ENCODE data around the gene METTL15.
"Not testable (repeated sequence)": the region's sequence is repeated elsewhere in the genome, so short reads cannot be mapped to it uniquely, and the experiment has no call there.

METTL15 gene

GRCh38 chr11:28195449-28195848 lies 87.3 kb downstream of the METTL15 start:
- Histone ChIP-seq H3K9ac (ENCODE audit: low read length) (no peak overlapping the region), H2AFZ (ENCODE audit: low read length) (no peak overlapping the region), H3K79me2 (ENCODE audit: insufficient read depth, low read length) (no peaks in the 10 kb centered on the region), H3K9me3 (ENCODE audit: low read length) (peaks cover 2% of the 10 kb centered on the region; the same call in 1 of the 2 replicates), H3K4me2 (ENCODE audit: low read length) (no peak overlapping the region), H3K9me2 (ENCODE audit: low read depth, low read length) (no peaks in the 10 kb centered on the region), H3K27ac (ENCODE audit: low read depth, low read length, poor library complexity, severe bottlenecking) (no peak overlapping the region), H3K36me3 (ENCODE audit: insufficient read depth, low read length) (no peaks in the 10 kb centered on the region), H4K20me1 (ENCODE audit: insufficient read depth, low read length) (no peaks in the 10 kb centered on the region), H3F3A (ENCODE audit: insufficient read depth, low read length) (no peaks in the 10 kb centered on the region; the same call in 1 of the 2 replicates), H3K4me3 (ENCODE audit: low read depth, low read length, poor library complexity, severe bottlenecking) (no peak overlapping the region), H3K4me1 (ENCODE audit: insufficient read depth, low read length, severe bottlenecking) (no peaks in the 10 kb centered on the region), H3K27me3 (ENCODE audit: insufficient read depth, low read length) (no peaks in the 10 kb centered on the region)
- TF ChIP-seq EZH2 (IDR thresholded peaks at IDR 0.05; ENCODE audit: borderline replicate concordance, low read length): no peak

DNA sequence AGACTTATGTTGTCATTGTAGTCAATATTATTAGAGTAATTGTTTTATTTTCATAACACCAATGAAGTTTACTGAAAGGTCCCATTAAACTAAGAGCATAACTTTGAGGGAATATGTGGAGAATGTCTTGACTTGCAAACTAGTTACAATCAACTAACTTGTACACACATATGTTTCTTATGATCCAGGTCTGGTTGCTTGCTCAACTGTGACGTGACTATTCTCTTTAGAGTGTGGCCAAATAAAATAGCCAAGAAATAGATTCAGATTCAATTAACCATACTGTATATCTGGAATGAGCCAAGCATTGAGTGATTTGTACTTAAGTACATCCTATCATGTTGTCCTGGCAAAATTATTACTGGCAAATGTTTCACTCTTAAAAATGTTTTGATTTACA lies 101.7 kb downstream of the METTL15 start:
- H3F3A ChIP-seq (ENCODE audit: insufficient read depth, low read length): no peaks in the 10 kb centered on the region
- H3K9me2 ChIP-seq (ENCODE audit: low read depth, low read length): no peaks in the 10 kb centered on the region
- TF ChIP-seq, protein P1, sequence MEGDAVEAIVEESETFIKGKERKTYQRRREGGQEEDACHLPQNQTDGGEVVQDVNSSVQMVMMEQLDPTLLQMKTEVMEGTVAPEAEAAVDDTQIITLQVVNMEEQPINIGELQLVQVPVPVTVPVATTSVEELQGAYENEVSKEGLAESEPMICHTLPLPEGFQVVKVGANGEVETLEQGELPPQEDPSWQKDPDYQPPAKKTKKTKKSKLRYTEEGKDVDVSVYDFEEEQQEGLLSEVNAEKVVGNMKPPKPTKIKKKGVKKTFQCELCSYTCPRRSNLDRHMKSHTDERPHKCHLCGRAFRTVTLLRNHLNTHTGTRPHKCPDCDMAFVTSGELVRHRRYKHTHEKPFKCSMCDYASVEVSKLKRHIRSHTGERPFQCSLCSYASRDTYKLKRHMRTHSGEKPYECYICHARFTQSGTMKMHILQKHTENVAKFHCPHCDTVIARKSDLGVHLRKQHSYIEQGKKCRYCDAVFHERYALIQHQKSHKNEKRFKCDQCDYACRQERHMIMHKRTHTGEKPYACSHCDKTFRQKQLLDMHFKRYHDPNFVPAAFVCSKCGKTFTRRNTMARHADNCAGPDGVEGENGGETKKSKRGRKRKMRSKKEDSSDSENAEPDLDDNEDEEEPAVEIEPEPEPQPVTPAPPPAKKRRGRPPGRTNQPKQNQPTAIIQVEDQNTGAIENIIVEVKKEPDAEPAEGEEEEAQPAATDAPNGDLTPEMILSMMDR (IDR thresholded peaks at IDR 0.05; ENCODE audit: low read length): no peak
- no peak for TF ChIP-seq EZH2 (IDR thresholded peaks at IDR 0.05; ENCODE audit: borderline replicate concordance, low read length)
- no peaks in the 10 kb centered on the region for H3K9me3 ChIP-seq (ENCODE audit: low read length)
- H3K36me3 ChIP-seq (ENCODE audit: insufficient read depth, low read length): no peaks in the 10 kb centered on the region
- H3K27ac ChIP-seq (ENCODE audit: low read depth, low read length, poor library complexity, severe bottlenecking): no peak overlapping the region
- H3K4me2 ChIP-seq (ENCODE audit: low read length): no peak overlapping the region
- H3K4me1 ChIP-seq (ENCODE audit: insufficient read depth, low read length, severe bottlenecking): no peaks in the 10 kb centered on the region
- H3K4me3 ChIP-seq (ENCODE audit: low read depth, low read length, poor library complexity, severe bottlenecking): no peak overlapping the region
- no peak overlapping the region for H2AFZ ChIP-seq (ENCODE audit: low read length)
- no peak overlapping the region for H3K9ac ChIP-seq (ENCODE audit: low read length)
- no peaks in the 10 kb centered on the region for H3K79me2 ChIP-seq (ENCODE audit: insufficient read depth, low read length)
- no peaks in the 10 kb centered on the region for H4K20me1 ChIP-seq (ENCODE audit: insufficient read depth, low read length)
- H3K27me3 ChIP-seq (ENCODE audit: insufficient read depth, low read length): no peaks in the 10 kb centered on the region

GRCh38 chr11:28222063-28222462 lies 113.9 kb downstream of the METTL15 start:
- not testable (repeated sequence) for H3K9me3 ChIP-seq (ENCODE audit: low read length); H4K20me1 ChIP-seq (ENCODE audit: insufficient read depth, low read length); H3F3A ChIP-seq (ENCODE audit: insufficient read depth, low read length); H3K9ac ChIP-seq (ENCODE audit: low read length); H3K4me2 ChIP-seq (ENCODE audit: low read length); H3K36me3 ChIP-seq (ENCODE audit: insufficient read depth, low read length); H3K4me1 ChIP-seq (ENCODE audit: insufficient read depth, low read length, severe bottlenecking); H3K27me3 ChIP-seq (ENCODE audit: insufficient read depth, low read length); H3K4me3 ChIP-seq (ENCODE audit: low read depth, low read length, poor library complexity, severe bottlenecking); H2AFZ ChIP-seq (ENCODE audit: low read length); H3K79me2 ChIP-seq (ENCODE audit: insufficient read depth, low read length); H3K27ac ChIP-seq (ENCODE audit: low read depth, low read length, poor library complexity, severe bottlenecking); H3K9me2 ChIP-seq (ENCODE audit: low read depth, low read length)

GRCh38 chr11:28223577-28223976 lies 115.4 kb downstream of the METTL15 start:
- H3K27ac ChIP-seq (ENCODE audit: low read depth, low read length, poor library complexity, severe bottlenecking): no peak overlapping the region
- no peaks in the 10 kb centered on the region for H3K9me2 ChIP-seq (ENCODE audit: low read depth, low read length)
- H3F3A ChIP-seq (ENCODE audit: insufficient read depth, low read length): no peaks in the 10 kb centered on the region
- no peak overlapping the region for H3K4me2 ChIP-seq (ENCODE audit: low read length)
- H3K27me3 ChIP-seq (ENCODE audit: insufficient read depth, low read length): no peaks in the 10 kb centered on the region
- no peaks in the 10 kb centered on the region for H3K9me3 ChIP-seq (ENCODE audit: low read length)
- H3K9ac ChIP-seq (ENCODE audit: low read length): no peak overlapping the region
- no peaks in the 10 kb centered on the region for H3K79me2 ChIP-seq (ENCODE audit: insufficient read depth, low read length)
- H3K4me1 ChIP-seq (ENCODE audit: insufficient read depth, low read length, severe bottlenecking): no peaks in the 10 kb centered on the region
- no peaks in the 10 kb centered on the region for H4K20me1 ChIP-seq (ENCODE audit: insufficient read depth, low read length)
- no peak overlapping the region for H3K4me3 ChIP-seq (ENCODE audit: low read depth, low read length, poor library complexity, severe bottlenecking)
- H3K36me3 ChIP-seq (ENCODE audit: insufficient read depth, low read length): no peaks in the 10 kb centered on the region
- no peak for TF ChIP-seq EZH2 (IDR thresholded peaks at IDR 0.05; ENCODE audit: borderline replicate concordance, low read length)
- TF ChIP-seq, protein P1 (IDR thresholded peaks at IDR 0.05; ENCODE audit: low read length): no peak
- no peak overlapping the region for H2AFZ ChIP-seq (ENCODE audit: low read length)

Data from OCI-LY1 (cell line).